HG02642 (cell line): ENCODE results near the gene TNC.
A peak's percentile ranks its signal among the peaks of the same experiment; 100 is the strongest.

Source experiments
- ATAC-seq: cut with Tn5 transposase; IDR thresholded peaks from one replicate; pipeline ENCODE4 v1.9.1; 2021; ENCODE audit warnings: mild to moderate bottlenecking; ENCODE audit not compliant: unreplicated experiment, poor library complexity

TNC gene

DNA sequence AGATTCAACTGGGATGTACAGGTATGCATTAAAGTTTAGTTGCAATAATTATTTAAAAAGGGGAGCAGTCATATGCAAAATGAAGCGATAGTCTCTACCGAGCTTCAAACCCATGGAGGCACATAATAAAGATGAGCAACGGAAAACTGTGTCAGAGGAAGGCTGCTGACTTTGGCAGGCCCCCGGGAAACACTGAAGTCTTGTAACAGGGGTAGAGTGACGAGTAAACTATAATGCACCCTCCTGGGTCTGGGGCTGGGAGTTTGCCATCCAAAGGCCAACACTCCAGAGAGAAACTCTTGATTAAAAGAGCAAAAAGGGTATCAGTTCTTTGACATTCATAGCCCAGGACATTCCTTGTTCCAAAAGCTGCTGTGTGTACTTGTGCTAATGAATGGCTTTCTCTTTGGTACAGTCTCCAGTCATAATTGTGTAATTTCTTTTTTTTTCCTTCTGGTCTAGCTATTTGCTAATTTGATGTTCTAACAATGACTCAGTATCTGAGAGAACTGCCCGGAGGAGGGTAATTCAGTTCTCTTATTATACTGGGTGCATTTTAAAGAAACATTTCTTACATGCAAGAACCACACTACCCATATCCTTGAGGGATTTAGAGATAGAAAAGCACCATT lies 59.2 kb downstream of the TNC start:
- ATAC-seq: no peak

DNA sequence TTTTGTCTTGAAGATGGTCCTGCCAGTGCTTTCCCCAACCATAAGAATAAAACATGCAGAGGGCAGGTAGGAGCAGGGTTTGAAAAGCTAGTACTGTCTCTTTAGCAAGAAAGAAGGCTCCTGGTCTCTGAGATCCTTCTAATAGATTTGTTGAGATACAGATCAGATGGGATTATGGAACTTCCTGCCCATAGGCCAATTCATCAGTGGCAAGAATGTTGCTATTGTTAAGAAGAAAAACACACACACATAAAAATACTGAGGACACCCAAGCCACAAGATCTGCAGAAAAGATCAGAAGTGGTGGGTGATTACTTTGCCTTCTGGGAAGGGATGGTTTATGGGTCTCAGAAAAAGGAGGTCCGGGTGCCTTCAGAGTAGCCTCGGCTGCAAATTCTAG lies 59.8 kb downstream of the TNC start:
- no peak for ATAC-seq

GRCh38 chr9:115057559-115057958 lies 60.4 kb downstream of the TNC start:
- no peak for ATAC-seq

GRCh38 chr9:115050002-115050490 lies 67.9 kb downstream of the TNC start:
- no peak for ATAC-seq

DNA sequence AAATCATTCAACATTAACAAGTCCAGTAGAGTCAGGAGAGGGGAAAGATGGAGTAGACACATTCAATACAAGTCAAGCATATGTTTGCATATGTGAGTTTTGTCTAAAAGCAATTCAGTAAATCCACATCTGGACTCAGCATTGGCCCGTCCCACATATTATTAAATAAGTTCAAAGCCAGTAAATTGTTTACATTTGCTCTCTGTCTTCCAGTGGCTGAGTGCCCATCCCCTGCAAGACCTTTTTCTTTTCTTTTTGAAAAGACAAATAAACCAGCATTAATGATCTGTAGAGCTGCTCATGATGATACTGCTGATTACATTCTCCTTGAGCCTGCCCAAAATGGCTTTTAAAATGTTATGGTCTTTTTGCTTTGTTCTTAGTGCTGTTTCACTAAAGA lies 71.1 kb downstream of the TNC start:
- ATAC-seq: no peak

DNA sequence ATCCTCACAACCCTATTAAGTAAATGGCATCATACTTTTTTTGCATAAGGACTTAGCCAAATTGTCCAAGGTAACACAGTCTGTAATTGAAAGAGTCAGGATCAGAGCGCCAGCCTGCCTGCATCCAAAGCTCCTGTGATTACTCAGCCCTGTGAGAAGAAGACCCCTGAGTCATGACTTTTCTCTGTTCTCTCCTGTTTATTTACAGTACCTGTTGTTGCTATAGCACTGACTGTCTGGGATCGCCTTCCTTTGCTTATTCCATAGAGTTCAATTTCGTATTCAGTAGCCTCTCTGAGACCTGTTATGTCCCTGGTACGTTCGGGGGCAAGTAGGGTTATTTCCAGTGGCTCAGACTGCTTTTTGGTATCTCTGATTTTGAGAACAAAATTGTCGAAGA lies 71.8 kb downstream of the TNC start:
- no peak for ATAC-seq

- no peak for ATAC-seq
These were observed 74.3 kb downstream of the TNC start for GRCh38 chr9:115043632-115044031.

GRCh38 chr9:115042781-115043509 lies 75.0 kb downstream of the TNC start:
- peak; percentile 67 for ATAC-seq

DNA sequence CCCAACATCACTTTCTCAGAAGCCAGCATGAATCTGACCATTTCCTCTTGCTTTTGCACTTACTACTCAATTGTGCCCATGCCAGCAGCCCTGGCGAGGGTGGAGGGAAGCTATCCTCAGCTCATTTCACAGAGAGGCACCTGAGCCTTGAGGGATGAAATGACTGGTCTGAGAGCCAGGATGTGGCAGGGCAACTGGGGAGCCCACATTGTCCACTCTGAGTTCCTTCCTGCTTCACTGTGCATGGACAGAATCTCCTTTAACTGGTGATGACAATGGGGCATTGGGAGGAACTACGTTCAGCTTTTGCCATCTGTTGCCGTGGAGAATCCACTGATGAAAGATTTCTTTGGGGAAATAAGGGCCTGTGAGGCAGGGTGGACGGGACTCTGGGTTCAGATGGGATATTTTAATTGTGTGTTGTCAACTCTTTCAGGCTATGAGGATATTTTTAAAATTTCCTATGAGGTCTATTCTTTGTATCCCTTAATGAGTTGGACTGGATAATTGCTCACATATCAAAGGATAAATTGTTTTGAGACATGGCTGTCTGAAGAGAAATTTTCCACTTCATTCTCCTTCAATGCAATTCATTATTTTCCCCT lies 78.3 kb downstream of the TNC start:
- ATAC-seq: no peak

GRCh38 chr9:115038178-115038577 lies 79.8 kb downstream of the TNC start:
- no peak for ATAC-seq

- no peak for ATAC-seq
These were observed 81.3 kb downstream of the TNC start for GRCh38 chr9:115036691-115037090.

GRCh38 chr9:115035841-115036612 lies 81.9 kb downstream of the TNC start:
- peak; percentile 85 for ATAC-seq

DNA sequence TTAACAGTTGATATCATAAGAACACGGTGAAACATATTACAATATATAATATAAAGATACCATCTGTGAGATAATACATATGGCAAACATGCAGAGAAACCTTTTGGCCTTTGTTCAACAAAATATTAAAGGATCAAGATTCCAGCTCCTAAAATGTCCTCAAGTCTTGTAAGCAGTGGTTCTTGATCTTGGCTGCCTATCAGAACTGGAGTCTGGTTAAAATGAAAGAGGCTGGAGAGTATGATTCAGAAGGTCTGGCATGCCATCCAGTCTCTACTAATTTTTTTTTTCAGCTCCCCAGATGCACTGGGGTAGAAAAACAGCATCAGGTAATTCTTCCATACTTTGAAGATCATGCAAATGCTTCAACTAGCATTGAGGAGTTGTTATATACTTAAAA lies 83.2 kb downstream of the TNC start:
- ATAC-seq: no peak

GRCh38 chr9:115033800-115034199 lies 84.2 kb downstream of the TNC start:
- ATAC-seq: no peak

DNA sequence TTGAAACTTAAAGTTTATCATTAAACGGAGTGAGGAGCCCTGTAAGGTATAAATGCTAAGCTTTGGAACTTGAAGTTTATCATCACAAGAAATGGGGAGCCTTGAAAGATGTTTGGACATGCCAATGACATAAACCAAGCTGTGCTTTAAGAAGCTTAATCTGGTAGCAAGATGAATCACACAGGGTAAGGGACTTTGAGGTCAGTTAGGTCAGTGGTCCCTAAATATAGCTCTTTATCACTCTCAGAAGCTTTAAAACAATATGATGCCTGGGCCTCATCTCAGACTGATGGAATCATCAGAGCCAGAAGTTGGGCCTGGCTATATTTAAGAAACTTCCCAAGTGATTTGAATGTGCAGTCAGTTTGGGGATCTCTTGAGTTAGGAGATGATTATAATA lies 85.7 kb downstream of the TNC start:
- no peak for ATAC-seq

DNA sequence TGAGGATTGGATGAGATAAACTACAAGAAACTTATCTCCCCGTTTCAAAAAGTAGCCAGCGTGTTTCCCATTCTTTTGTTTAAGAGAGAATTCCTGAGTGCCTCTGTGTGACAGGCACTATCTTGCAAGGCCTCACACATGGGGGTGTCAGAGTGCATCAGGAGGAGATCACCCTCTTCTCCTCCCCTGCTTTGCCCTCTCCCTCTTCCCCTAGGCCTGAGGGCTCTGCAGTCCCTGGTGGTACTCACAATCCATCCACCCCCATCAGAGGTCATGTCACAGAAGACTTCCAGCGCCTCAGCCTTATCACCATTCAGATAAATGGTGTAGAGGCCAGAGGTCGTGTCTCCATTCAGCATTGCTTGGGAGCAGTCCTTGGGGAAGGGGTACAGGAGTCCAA lies 88.0 kb downstream of the TNC start:
- ATAC-seq: no peak

GRCh38 chr9:115025721-115026120 lies 92.2 kb downstream of the TNC start:
- ATAC-seq: no peak

- ATAC-seq: no peak
These were observed 92.9 kb downstream of the TNC start for GRCh38 chr9:115024925-115025535.

DNA sequence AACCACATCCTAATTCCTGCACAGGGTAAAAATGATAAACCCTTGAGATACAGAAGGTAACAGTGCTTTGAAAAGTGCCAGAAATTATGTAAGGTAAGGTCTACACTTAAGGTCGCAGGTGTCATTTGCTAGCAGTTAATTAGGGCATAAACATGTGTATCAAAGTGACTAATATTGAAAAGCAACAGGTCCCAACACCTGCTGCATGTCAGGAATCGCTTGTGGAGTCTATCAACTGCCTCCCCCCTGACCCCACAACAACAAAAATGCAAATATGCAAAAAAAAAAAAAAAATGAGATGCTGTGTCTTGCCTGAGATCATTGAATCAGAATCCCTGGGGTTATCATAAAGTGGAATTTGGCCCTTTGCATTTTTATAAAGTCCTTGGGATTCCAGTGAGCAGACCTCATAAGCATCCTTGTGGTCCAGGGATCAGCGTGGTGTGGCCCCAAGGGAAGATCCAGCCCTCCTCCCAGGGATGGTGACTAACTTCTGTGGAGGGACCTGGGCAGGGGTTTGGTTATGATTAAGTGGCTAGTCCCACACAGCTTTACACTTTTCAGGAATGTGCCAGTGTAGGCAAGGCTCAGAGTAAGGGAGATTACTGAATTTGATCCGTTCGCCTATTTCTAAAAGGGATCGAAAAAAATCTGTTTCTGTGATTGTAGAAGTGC lies 95.1 kb downstream of the TNC start:
- ATAC-seq: no peak
